NCI-H226 (cell line): Measurements from ENCODE around the gene HOXB13.
A peak's percentile ranks its signal among the peaks of the same experiment; 100 is the strongest.

Source experiments
- DNase-seq: peaks from one replicate; pipeline ENCODE4 v3.0.0-alpha.2; 2015

The HOXB13 gene

GRCh38 chr17:48728232-48729231, at the start of gene HOXB13:
Gene HOXB13, minus strand, starts transcription at chr17:48728750. Its CDS starts 157 bp downstream, at chr17:48728593.
- peak; percentile 9 for DNase-seq

GRCh38 chr17:48776602-48777001, 48.1 kb upstream of the HOXB13 start:
- DNase-seq, result no peak

GRCh38 chr17:48773245-48773644, 44.7 kb upstream of the HOXB13 start:
- no peak for DNase-seq

GRCh38 chr17:48770954-48771353, 42.4 kb upstream of the HOXB13 start:
- no peak for DNase-seq

GRCh38 chr17:48769009-48769675, 40.6 kb upstream of the HOXB13 start:
- DNase-seq, result no peak

- DNase-seq, result no peak
Observed at GRCh38 chr17:48767263-48767774, 38.8 kb upstream of the HOXB13 start.

GRCh38 chr17:48761114-48761513, 32.6 kb upstream of the HOXB13 start:
- DNase-seq, result no peak

GRCh38 chr17:48760411-48760810, 31.9 kb upstream of the HOXB13 start:
- DNase-seq, result no peak

GRCh38 chr17:48759288-48759687, 30.7 kb upstream of the HOXB13 start:
- DNase-seq, result no peak

GRCh38 chr17:48757524-48757961, 29.0 kb upstream of the HOXB13 start:
- peak; percentile 31 for DNase-seq

- no peak for DNase-seq
Observed at GRCh38 chr17:48756830-48757251, 28.3 kb upstream of the HOXB13 start.

GRCh38 chr17:48755356-48755755, 26.8 kb upstream of the HOXB13 start:
- no peak for DNase-seq

GRCh38 chr17:48754500-48755261, 26.1 kb upstream of the HOXB13 start:
- no peak for DNase-seq

GRCh38 chr17:48753794-48754499, 25.4 kb upstream of the HOXB13 start:
- DNase-seq, result no peak

GRCh38 chr17:48752399-48753288, 24.1 kb upstream of the HOXB13 start:
- no peak for DNase-seq

GRCh38 chr17:48751733-48752398, 23.3 kb upstream of the HOXB13 start:
- no peak for DNase-seq

- DNase-seq, result no peak
Observed at GRCh38 chr17:48751172-48751571, 22.6 kb upstream of the HOXB13 start.

GRCh38 chr17:48749621-48750553, 21.3 kb upstream of the HOXB13 start:
- DNase-seq, result no peak
